Heart left ventricle (tissue), 13 donors: ENCODE results near the gene ARHGAP26.

Experiments used
- POLR2A ChIP-seq, 2 donors: fragments of 450-650 bp; IDR thresholded peaks; one replicate each; pipeline ENCODE4 v1.6.1; 2017; ENCODE audit warnings: antibody characterized with exemption in 2 of 2, mild to moderate bottlenecking in 2 of 2, moderate library complexity in 2 of 2
- TF ChIP-seq, protein P1 (sequence below), 12 donors: fragments of 200-600 bp; sonication (generic) in 4 of 12; IDR thresholded peaks; one replicate each; pipeline versions ENCODE4 v1.5.0 to v1.8.0; 2018 to 2022; ENCODE audit warnings: antibody characterized with exemption in 12 of 12, mild to moderate bottlenecking in 5 of 12
- donor health status: ischemic (EF 13 %, LVEDD 7.1; RV severe dilation, severe dysfunction).
- donor health status: DM: no; HTN: yes; CAD: no.
- donor health status: DM: no; HTN: no; CAD: no.
- donor health status: ischemic (EF 25% LVEDD 6.9; RV normal size, moderate dysfunction).
- donor health status: ischemic (EF 25% LVEDD 5.7; RV mildly dilated, moderate dysfunction).
- donor health status: ischemic (EF 35%, LVEDD 5.7; RV mildly dilated, moderate dysfunction).
- donor health status: nonischemic (EF 11% LVEDD 7.7; RV severe dilation, severe dysfunction).
- donor health status: DM: yes; HTN: yes; CAD: no.
- donor health status: PGD.
- donor health status: ischemic (EF 29% LVEDD 5.4; RV normal size, mild dysfunction).
- donor health status: nonischemic (EF 23%, LVEDD 6.1; RV moderate dilation, normal function).

- TF ChIP-seq, protein P1, sequence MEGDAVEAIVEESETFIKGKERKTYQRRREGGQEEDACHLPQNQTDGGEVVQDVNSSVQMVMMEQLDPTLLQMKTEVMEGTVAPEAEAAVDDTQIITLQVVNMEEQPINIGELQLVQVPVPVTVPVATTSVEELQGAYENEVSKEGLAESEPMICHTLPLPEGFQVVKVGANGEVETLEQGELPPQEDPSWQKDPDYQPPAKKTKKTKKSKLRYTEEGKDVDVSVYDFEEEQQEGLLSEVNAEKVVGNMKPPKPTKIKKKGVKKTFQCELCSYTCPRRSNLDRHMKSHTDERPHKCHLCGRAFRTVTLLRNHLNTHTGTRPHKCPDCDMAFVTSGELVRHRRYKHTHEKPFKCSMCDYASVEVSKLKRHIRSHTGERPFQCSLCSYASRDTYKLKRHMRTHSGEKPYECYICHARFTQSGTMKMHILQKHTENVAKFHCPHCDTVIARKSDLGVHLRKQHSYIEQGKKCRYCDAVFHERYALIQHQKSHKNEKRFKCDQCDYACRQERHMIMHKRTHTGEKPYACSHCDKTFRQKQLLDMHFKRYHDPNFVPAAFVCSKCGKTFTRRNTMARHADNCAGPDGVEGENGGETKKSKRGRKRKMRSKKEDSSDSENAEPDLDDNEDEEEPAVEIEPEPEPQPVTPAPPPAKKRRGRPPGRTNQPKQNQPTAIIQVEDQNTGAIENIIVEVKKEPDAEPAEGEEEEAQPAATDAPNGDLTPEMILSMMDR (IDR thresholded peaks at IDR 0.05): no peak
- TF ChIP-seq POLR2A (IDR thresholded peaks at IDR 0.05): no peak
These were observed 474.8 kb downstream of the ARHGAP26 start for GRCh38 chr5:143244990-143245389.
